GM12892 (cell line): ENCODE results near the gene NRP1.
"Not testable (repeated sequence)": the region's sequence is repeated elsewhere in the genome, so short reads cannot be mapped to it uniquely, and the experiment has no call there.

Source experiments
- POLR2A ChIP-seq: IDR thresholded peaks from 2 replicates; pipeline ENCODE4 v1.6.1; 2011; ENCODE audit warnings: low read depth, low read length, control low read depth
- POLR2AphosphoS5 ChIP-seq: IDR thresholded peaks from 2 replicates; pipeline ENCODE4 v1.6.1; 2011; ENCODE audit warnings: low read depth, low read length, control low read depth
- TAF1 ChIP-seq: IDR thresholded peaks from 2 replicates; pipeline ENCODE4 v1.6.1; 2011; ENCODE audit warnings: low read depth, mild to moderate bottlenecking, control low read depth, low read length, borderline replicate concordance

DNA sequence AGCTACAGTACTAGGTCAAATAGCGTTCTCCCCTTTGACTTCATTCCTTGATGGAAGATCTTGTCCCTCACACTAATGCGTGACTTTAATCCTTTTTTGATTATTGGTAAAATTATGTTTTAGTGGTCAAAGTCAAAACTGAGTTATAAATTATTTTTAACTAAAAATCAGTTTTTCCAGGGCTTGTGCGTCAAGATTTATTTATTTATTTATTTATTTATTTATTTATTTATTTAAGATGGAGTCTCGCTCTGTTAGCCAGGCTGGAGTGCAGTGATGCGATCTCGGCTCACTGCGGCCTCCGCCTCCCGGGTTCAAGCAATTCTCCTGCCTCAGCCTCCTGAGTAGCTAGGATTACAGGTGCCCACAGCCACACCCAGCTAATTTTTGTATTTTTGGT is 112.2 kb downstream of the NRP1 start:
- TF ChIP-seq POLR2AphosphoS5, POLR2A, TAF1: not testable (repeated sequence)
